ENCODE measurements around the gene KMT2A. TPM values are rescaled to one million over a fixed set of nuclear protein-coding genes. Genes with fewer than 3 reads are reported as not detected.

Gene KMT2A
- 10 to 100 TPM; 29.3 to 39.3 (median 34.4) TPM for total RNA-seq (2021; fragmentation: NEBNext Ultra II Directional; extraction: Animal tissue kit (Norgen Biotek cat#: 25700))
- long read RNA-seq, partial matches to known transcripts = 8 of 20 reads
- long read RNA-seq, other reads (novel, unspliced or antisense) = 11 of 20 reads

DNA sequence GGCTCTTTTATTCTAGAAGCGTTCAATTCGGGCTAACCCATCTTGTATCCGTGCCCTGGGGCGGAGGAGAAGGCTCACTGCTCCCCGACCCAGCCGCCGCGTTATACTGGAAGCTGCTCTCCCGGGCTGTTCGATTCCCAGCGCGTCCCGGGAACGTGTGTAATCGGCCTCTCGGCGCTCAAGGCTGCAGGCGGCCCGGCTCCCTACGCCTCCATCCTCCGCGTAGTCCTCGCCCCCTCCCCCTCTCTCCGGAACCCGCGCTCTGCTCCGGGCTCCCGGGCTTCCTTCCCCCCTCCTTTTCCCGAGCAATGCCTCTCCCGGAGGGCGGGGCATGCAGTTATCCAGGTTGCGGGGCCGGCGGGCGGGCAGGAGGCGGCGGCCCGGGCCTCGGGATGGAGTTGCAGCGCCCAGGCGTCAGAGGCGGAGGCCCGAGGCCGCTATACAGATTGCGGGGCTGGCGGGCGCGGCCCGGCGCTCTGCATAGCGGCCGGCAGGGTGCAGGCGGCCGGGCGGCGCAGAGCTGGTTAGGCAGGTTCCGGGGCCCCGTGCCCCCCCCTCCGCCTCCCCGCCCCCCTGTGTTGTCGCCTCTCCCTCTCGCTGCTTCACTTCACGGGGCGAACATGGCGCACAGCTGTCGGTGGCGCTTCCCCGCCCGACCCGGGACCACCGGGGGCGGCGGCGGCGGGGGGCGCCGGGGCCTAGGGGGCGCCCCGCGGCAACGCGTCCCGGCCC, at the start of gene KMT2A:
KMT2A (plus strand) TSS at position 600 of the 732 bp plus-strand sequence; CDS start at position 621, 21 bp downstream.
- Mint-ChIP-seq H3K27ac (peak within 1 kb of the TSS; percentile 91), H3K4me1 (ENCODE audit: low read depth) (peaks cover 45% of the 10 kb centered on the region), H3K27me3 (ENCODE audit: insufficient read depth) (peaks cover 1% of the 10 kb centered on the region; the same call in 1 of the 2 replicates), H3K36me3 (ENCODE audit: low read depth) (no peaks in the 10 kb centered on the region), H3K9me3 (no peaks in the 10 kb centered on the region), H3K4me3 (peak within 1 kb of the TSS; percentile 92)
- peak; percentile 97 for DNase-seq
- TF ChIP-seq, protein P1, sequence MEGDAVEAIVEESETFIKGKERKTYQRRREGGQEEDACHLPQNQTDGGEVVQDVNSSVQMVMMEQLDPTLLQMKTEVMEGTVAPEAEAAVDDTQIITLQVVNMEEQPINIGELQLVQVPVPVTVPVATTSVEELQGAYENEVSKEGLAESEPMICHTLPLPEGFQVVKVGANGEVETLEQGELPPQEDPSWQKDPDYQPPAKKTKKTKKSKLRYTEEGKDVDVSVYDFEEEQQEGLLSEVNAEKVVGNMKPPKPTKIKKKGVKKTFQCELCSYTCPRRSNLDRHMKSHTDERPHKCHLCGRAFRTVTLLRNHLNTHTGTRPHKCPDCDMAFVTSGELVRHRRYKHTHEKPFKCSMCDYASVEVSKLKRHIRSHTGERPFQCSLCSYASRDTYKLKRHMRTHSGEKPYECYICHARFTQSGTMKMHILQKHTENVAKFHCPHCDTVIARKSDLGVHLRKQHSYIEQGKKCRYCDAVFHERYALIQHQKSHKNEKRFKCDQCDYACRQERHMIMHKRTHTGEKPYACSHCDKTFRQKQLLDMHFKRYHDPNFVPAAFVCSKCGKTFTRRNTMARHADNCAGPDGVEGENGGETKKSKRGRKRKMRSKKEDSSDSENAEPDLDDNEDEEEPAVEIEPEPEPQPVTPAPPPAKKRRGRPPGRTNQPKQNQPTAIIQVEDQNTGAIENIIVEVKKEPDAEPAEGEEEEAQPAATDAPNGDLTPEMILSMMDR (IDR thresholded peaks at IDR 0.05) = peak; percentile 54

- Mint-ChIP-seq H3K27me3 (ENCODE audit: insufficient read depth) (no peaks in the 10 kb centered on the region), H3K4me3 (no peak overlapping the region), H3K9me3 (no peaks in the 10 kb centered on the region), H3K36me3 (ENCODE audit: low read depth) (peaks cover 9% of the 10 kb centered on the region), H3K4me1 (ENCODE audit: low read depth) (peaks cover 10% of the 10 kb centered on the region), H3K27ac (no peak overlapping the region)
- TF ChIP-seq, protein P1 (IDR thresholded peaks at IDR 0.05) = no peak
- DNase-seq = no peak
Measured at GRCh38 chr11:118396097-118396501, 40.2 kb upstream of the KMT2A start.

DNA sequence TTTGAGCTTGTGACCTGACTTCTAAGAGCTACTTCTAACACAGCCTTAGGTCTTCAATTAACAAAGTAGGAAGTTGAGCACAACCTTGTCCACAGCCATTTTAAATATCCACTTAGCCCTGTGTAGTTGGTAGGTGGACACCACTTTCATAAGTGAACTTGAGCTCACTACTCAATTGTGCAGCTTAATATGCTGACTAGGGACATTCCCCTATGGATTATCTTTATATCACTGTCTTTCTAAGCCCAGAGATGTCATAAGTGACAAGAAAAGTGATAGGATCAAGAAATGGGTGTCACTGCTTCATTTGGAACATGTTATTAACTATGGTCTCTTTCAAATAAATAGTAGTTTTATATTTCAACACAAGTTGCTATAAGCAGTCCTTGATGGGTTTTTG, 38.8 kb upstream of the KMT2A start:
- DNase-seq = no peak
- TF ChIP-seq, protein P1 (IDR thresholded peaks at IDR 0.05) = no peak
- Mint-ChIP-seq H3K36me3 (ENCODE audit: low read depth) (peaks cover 14% of the 10 kb centered on the region), H3K4me1 (ENCODE audit: low read depth) (peaks cover 15% of the 10 kb centered on the region), H3K27ac (0 out of 2 replicates have a peak overlapping the region, but pooled peaks have one; percentile 18), H3K9me3 (no peaks in the 10 kb centered on the region), H3K27me3 (ENCODE audit: insufficient read depth) (no peaks in the 10 kb centered on the region), H3K4me3 (no peak overlapping the region)

GRCh38 chr11:118398791-118399559, 37.3 kb upstream of the KMT2A start:
- H3K27me3 Mint-ChIP-seq (ENCODE audit: insufficient read depth) = no peaks in the 10 kb centered on the region
- TF ChIP-seq, protein P1 (IDR thresholded peaks at IDR 0.05) = no peak
- peaks cover 22% of the 10 kb centered on the region for H3K4me1 Mint-ChIP-seq (ENCODE audit: low read depth)
- H3K36me3 Mint-ChIP-seq (ENCODE audit: low read depth) = peaks cover 14% of the 10 kb centered on the region
- DNase-seq = no peak
- peak overlapping the region; percentile 45 for H3K27ac Mint-ChIP-seq
- no peak overlapping the region for H3K4me3 Mint-ChIP-seq
- H3K9me3 Mint-ChIP-seq = no peaks in the 10 kb centered on the region

DNA sequence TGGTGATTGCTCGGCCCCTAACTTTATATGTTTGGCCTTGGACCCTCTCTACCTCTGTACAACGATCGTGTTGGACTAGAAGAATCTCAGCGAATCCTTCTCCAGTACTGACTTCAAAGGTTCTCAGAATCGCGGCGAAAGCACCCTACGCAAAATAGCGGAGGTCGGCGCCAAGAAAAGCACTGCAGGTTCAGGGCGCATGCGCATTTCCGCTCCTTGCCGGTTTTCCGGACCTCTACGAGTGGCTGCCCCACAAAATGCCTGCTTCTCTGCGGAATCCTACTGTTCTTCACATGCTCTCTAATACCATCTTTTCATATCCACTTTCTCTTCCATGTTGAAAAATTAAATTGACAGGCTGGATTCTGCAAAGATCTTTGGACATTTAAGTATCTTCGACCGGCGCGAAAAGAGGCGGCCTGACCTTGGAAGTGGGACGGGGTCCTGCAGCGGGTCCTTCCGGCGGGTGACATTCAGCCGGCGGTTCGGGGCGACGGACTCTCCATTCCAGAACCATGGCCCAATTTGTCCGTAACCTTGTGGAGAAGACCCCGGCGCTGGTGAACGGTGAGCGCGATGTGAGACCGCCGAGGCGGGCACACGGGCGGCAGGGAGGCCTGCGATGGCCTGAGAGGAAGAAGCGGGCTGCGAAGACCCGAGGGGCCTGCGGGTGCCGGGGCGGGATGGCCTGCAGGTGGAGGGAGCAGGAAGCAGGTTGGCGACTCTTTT, 35.0 kb upstream of the KMT2A start, which contains the start of gene ATP5MG:
ATP5MG (plus strand) TSS at position 456 of the 729 bp plus-strand sequence; CDS start at position 516, 60 bp downstream.
- Mint-ChIP-seq H3K4me1 (ENCODE audit: low read depth) (peaks cover 41% of the 10 kb centered on the region), H3K27me3 (ENCODE audit: insufficient read depth) (no peaks in the 10 kb centered on the region), H3K4me3 (peak within 1 kb of the TSS; percentile 96), H3K36me3 (ENCODE audit: low read depth) (peaks cover 15% of the 10 kb centered on the region), H3K9me3 (no peaks in the 10 kb centered on the region), H3K27ac (peak within 1 kb of the TSS; percentile 97)
- DNase-seq = peak; percentile 82
- TF ChIP-seq, protein P1 (IDR thresholded peaks at IDR 0.05) = 0 out of 2 replicates have a peak, but pooled peaks have one; percentile 15
